Measurements from ENCODE around the gene MCC. TPM values are rescaled to one million over a fixed set of nuclear protein-coding genes. Genes with fewer than 3 reads are reported as not detected.

Gene MCC
- total RNA-seq, 2 donors from 2014 or later = 4.3 TPM

DNA sequence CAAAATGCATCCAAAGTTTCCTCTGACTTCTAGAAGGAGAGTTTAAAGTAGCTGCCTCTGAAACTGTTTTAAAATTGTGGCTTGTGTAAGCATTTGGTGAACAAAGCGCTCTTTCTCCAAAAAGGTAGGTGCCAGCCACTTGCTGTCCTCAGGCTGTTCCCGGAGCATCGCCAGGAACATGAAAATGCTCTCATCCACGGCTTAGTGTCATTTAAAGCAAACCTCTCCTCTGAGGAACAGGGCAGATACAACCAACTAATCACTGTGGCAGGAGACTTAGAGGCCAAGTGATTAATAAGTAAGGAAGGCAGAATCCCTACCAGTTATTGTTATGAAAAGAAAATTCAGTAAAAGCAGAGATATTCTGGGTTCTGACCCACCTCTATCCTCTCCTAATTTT is 346.1 kb downstream of the MCC start:
- no peaks in the 10 kb centered on the region for H3K9me3 Mint-ChIP-seq
- no peaks in the 10 kb centered on the region for H3K27me3 Mint-ChIP-seq
- no peak overlapping the region for H3K4me3 Mint-ChIP-seq
- ATAC-seq (replicated peaks) = no peak
- no peaks in the 10 kb centered on the region for H3K4me1 Mint-ChIP-seq
- no peaks in the 10 kb centered on the region for H3K36me3 Mint-ChIP-seq (ENCODE audit: low read depth)
- H3K27ac Mint-ChIP-seq = no peak overlapping the region

- no peak for ATAC-seq (replicated peaks)
- Mint-ChIP-seq H3K27ac (no peak overlapping the region), H3K4me3 (no peak overlapping the region), H3K27me3 (no peaks in the 10 kb centered on the region), H3K4me1 (no peaks in the 10 kb centered on the region), H3K36me3 (ENCODE audit: low read depth) (no peaks in the 10 kb centered on the region), H3K9me3 (no peaks in the 10 kb centered on the region)
These were observed 347.2 kb downstream of the MCC start for GRCh38 chr5:113140837-113141671.

- no peak overlapping the region for H3K4me3 Mint-ChIP-seq
- H3K4me1 Mint-ChIP-seq = no peaks in the 10 kb centered on the region
- H3K36me3 Mint-ChIP-seq (ENCODE audit: low read depth) = no peaks in the 10 kb centered on the region
- H3K9me3 Mint-ChIP-seq = no peaks in the 10 kb centered on the region
- no peak overlapping the region for H3K27ac Mint-ChIP-seq
- no peaks in the 10 kb centered on the region for H3K27me3 Mint-ChIP-seq
- no peak for ATAC-seq (replicated peaks)
These were observed 354.9 kb downstream of the MCC start for GRCh38 chr5:113133211-113133975.

DNA sequence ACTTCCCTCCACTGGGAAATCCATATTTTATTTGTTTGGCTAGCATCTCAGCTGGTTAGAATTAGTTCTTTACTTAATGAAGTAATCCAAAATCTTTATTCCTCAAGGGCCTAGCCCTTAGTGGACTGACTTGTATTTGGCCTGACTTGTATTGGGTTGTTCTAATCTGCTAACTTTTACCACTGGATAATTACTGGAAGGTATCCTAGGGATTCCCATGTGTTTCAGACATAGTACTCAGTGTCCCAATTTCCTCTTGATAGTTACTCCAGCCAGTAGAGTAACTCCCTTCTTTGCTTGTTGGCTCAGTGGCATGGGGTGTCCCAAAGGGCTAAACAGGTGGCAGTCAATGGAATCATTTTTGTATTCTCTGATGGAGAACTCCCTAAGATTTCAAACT is 355.7 kb downstream of the MCC start:
- no peak overlapping the region for H3K4me3 Mint-ChIP-seq
- H3K27me3 Mint-ChIP-seq = no peaks in the 10 kb centered on the region
- peaks cover 2% of the 10 kb centered on the region for H3K9me3 Mint-ChIP-seq
- H3K36me3 Mint-ChIP-seq (ENCODE audit: low read depth) = no peaks in the 10 kb centered on the region
- no peak overlapping the region for H3K27ac Mint-ChIP-seq
- no peak for ATAC-seq (replicated peaks)
- no peaks in the 10 kb centered on the region for H3K4me1 Mint-ChIP-seq

- Mint-ChIP-seq H3K36me3 (ENCODE audit: low read depth) (no peaks in the 10 kb centered on the region), H3K27ac (no peak overlapping the region), H3K9me3 (peaks cover 3% of the 10 kb centered on the region), H3K27me3 (no peaks in the 10 kb centered on the region), H3K4me1 (no peaks in the 10 kb centered on the region), H3K4me3 (no peak overlapping the region)
- no peak for ATAC-seq (replicated peaks)
These were observed 359.5 kb downstream of the MCC start for GRCh38 chr5:113128641-113129330.

DNA sequence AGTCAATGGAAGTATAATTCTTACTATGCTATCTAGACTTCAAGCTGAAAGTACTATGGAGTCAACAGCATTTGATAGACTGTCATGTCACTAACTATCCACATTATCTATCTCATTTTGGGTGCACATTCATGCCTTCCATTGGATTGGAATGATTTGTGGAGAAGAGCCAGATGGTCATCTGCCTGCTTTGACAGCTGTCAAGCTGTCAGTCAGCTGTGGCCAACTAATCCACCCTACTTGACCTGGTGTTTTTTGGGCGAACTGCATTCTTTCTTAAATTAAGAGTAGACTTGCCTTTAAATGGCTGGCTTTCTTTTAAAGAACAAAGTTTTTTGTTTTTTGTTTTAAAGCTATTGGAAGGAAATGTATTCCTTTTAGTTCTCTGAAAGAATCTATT is 360.2 kb downstream of the MCC start:
- no peak for ATAC-seq (replicated peaks)
- H3K4me3 Mint-ChIP-seq = no peak overlapping the region
- H3K27me3 Mint-ChIP-seq = no peaks in the 10 kb centered on the region
- peaks cover 3% of the 10 kb centered on the region for H3K9me3 Mint-ChIP-seq
- H3K27ac Mint-ChIP-seq = no peak overlapping the region
- no peaks in the 10 kb centered on the region for H3K36me3 Mint-ChIP-seq (ENCODE audit: low read depth)
- H3K4me1 Mint-ChIP-seq = no peaks in the 10 kb centered on the region

GRCh38 chr5:113127021-113127420 is 361.2 kb downstream of the MCC start:
- ATAC-seq (replicated peaks) = no peak
- no peak overlapping the region for H3K4me3 Mint-ChIP-seq
- H3K27ac Mint-ChIP-seq = no peak overlapping the region
- H3K4me1 Mint-ChIP-seq = no peaks in the 10 kb centered on the region
- peaks cover 3% of the 10 kb centered on the region for H3K9me3 Mint-ChIP-seq
- H3K27me3 Mint-ChIP-seq = no peaks in the 10 kb centered on the region
- H3K36me3 Mint-ChIP-seq (ENCODE audit: low read depth) = no peaks in the 10 kb centered on the region

GRCh38 chr5:113125371-113125770 is 362.9 kb downstream of the MCC start:
- Mint-ChIP-seq H3K36me3 (ENCODE audit: low read depth) (no peaks in the 10 kb centered on the region), H3K4me3 (no peak overlapping the region), H3K27me3 (no peaks in the 10 kb centered on the region), H3K9me3 (peaks cover 3% of the 10 kb centered on the region), H3K27ac (no peak overlapping the region), H3K4me1 (no peaks in the 10 kb centered on the region)
- ATAC-seq (replicated peaks) = no peak

DNA sequence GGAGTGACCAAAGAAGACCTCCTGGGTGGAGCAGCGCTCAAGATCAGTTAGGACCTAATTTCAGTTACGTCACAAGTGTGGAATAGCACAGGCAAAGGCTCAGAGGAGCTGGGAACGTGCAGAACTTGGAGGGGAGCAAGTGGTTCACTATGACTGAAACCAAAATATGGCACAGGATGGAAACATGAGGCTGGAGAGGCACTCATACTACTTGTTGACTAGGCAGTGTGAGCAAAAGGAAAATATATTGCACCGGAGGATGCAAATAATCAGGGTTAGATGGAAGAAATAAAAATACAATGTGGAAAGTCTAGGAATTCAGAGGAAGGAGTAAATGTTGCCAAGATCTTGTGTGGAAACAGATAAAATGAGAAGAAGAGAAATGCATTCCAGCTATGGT is 363.3 kb downstream of the MCC start:
- Mint-ChIP-seq H3K9me3 (peaks cover 3% of the 10 kb centered on the region), H3K36me3 (ENCODE audit: low read depth) (no peaks in the 10 kb centered on the region), H3K27me3 (no peaks in the 10 kb centered on the region), H3K4me1 (no peaks in the 10 kb centered on the region), H3K27ac (no peak overlapping the region), H3K4me3 (no peak overlapping the region)
- no peak for ATAC-seq (replicated peaks)

DNA sequence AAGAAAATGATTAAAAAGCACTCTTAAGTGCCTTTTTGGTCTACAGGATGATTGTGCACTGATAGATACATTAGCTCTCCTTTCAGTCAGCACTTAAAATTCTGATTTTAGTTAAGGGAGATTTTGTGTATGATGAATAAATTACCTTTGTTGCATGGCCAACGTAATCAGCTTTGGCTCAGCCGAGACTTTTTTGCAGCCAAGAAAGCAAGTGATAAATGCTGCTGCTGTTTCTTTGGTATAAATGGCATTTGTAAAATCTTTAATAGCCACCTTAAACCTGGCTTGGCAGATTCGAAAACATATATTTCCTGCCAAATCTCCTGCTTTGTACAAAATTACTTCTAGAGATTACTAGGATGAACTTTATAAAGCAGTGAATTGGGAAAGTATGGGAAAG is 364.0 kb downstream of the MCC start:
- Mint-ChIP-seq H3K4me3 (no peak overlapping the region), H3K27me3 (no peaks in the 10 kb centered on the region)
- ATAC-seq (replicated peaks) = no peak

GRCh38 chr5:113123618-113124017 is 364.6 kb downstream of the MCC start:
- ATAC-seq (replicated peaks) = no peak
- no peaks in the 10 kb centered on the region for H3K4me1 Mint-ChIP-seq
- no peak overlapping the region for H3K4me3 Mint-ChIP-seq
- no peaks in the 10 kb centered on the region for H3K27me3 Mint-ChIP-seq
- no peak overlapping the region for H3K27ac Mint-ChIP-seq
- H3K36me3 Mint-ChIP-seq (ENCODE audit: low read depth) = no peaks in the 10 kb centered on the region
- H3K9me3 Mint-ChIP-seq = peaks cover 3% of the 10 kb centered on the region

More for the DNA sequence above, 364.0 kb downstream of the MCC start:
- H3K9me3 Mint-ChIP-seq = peaks cover 3% of the 10 kb centered on the region
- no peaks in the 10 kb centered on the region for H3K36me3 Mint-ChIP-seq (ENCODE audit: low read depth)
- H3K27ac Mint-ChIP-seq = no peak overlapping the region
- H3K4me1 Mint-ChIP-seq = no peaks in the 10 kb centered on the region

- no peak for ATAC-seq (replicated peaks)
- Mint-ChIP-seq H3K9me3 (no peaks in the 10 kb centered on the region), H3K27me3 (no peaks in the 10 kb centered on the region), H3K36me3 (ENCODE audit: low read depth) (no peaks in the 10 kb centered on the region), H3K4me3 (no peak overlapping the region), H3K4me1 (no peaks in the 10 kb centered on the region), H3K27ac (no peak overlapping the region)
These were observed 366.2 kb downstream of the MCC start for GRCh38 chr5:113122053-113122452.

DNA sequence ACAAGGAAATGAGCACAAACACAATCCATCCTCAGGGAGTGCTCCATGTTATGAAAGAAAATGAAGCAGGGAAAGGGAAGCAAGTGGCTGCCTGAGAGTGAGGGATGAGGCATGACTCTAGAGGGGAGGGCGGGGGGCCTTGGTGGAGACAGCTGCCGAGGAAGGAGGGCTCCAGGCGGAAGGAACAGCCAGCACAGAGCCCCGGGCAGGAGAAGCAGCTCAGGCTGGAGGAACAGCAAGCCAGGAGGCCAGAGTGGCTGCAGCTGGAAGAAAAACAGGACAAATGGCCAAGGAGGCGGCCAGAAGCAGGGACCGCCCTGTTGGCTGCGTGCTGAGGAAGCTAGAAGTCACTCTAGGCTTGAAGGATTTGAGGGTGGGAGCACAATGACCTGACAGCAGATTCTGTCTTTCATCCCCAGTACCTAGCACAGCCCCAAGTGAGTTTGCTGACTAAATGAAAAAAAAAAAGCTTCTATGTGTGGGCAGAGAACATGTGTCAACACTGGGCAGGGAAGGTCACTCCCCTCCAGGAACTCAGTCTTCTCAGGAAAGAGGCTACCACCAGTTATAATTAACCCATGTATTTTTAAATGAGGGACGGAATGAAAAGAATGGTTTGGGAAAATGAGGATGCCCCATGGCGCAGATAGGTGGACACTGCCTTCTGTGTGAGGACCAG is 368.9 kb downstream of the MCC start:
- ATAC-seq (replicated peaks) = no peak
- H3K4me1 Mint-ChIP-seq = no peaks in the 10 kb centered on the region
- no peaks in the 10 kb centered on the region for H3K27me3 Mint-ChIP-seq
- no peaks in the 10 kb centered on the region for H3K9me3 Mint-ChIP-seq
- H3K27ac Mint-ChIP-seq = no peak overlapping the region
- H3K4me3 Mint-ChIP-seq = no peak overlapping the region
- no peaks in the 10 kb centered on the region for H3K36me3 Mint-ChIP-seq (ENCODE audit: low read depth)

DNA sequence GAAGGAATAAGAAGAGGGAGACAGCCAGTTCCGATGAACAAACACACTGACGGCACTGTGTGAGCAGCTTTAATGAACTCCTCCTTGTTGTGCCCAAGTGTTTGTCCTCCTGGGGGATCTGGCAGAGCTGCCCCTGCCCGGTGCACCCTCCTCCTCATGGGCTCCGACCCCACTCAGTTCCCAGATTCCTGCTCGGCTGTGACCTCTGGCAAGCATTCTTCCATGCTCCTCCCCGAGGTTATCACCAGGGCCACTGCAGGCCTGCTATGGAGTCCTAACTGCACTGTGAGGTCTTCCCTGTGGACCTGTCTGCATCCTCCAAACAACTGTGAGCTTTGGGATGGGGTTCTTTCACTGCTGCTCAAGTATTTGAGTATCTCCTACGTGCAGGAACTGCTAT is 369.5 kb downstream of the MCC start:
- H3K4me1 Mint-ChIP-seq = no peaks in the 10 kb centered on the region
- no peak for ATAC-seq (replicated peaks)
- H3K36me3 Mint-ChIP-seq (ENCODE audit: low read depth) = no peaks in the 10 kb centered on the region
- H3K27ac Mint-ChIP-seq = no peak overlapping the region
- no peaks in the 10 kb centered on the region for H3K27me3 Mint-ChIP-seq
- no peaks in the 10 kb centered on the region for H3K9me3 Mint-ChIP-seq
- no peak overlapping the region for H3K4me3 Mint-ChIP-seq
